Measurements from ENCODE around the gene MRTO4. TPM values are rescaled to one million over a fixed set of nuclear protein-coding genes. Genes with fewer than 3 reads are reported as not detected.

Gene MRTO4
- total RNA-seq, 1 donor from 2014 or later, result 41.0 TPM

DNA sequence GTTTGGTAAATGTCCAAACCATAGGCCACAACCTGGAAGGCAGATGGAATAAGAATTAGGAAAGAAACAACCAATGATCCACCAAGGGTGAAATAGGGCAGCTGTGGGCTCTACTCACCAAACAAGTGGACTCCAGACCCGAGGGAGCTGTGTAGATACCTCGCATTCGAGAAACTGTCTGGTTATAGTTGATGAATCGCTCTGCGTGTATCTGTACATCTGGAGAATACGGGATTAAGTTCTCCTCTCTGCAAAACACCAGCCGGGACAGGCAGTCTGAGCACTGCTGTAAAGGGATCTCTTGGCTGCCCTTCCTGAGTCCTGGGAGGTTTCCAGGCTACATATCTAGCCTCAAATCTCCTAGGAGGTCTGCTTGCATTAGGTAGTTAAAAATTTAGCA is 32.2 kb upstream of the MRTO4 start:
- DNase-seq (ENCODE audit: low read depth) (no peak), FAIRE-seq (no peak)
- no peaks in the 10 kb centered on the region for H3K4me1 Mint-ChIP-seq (ENCODE audit: low read depth, unreplicated experiment)
- H3K79me2 ChIP-seq (ENCODE audit: insufficient read depth, low read length), result peaks cover 29% of the 10 kb centered on the region
- H3K4me3 Mint-ChIP-seq (ENCODE audit: unreplicated experiment), result no peak overlapping the region
- H3K9me3 Mint-ChIP-seq (ENCODE audit: unreplicated experiment), result no peaks in the 10 kb centered on the region
- H3K27ac ChIP-seq (ENCODE audit: low read depth, low read length), result no peak overlapping the region
- H3K9ac ChIP-seq (ENCODE audit: low read length), result no peak overlapping the region
- no peaks in the 10 kb centered on the region for H3K27me3 ChIP-seq (ENCODE audit: insufficient read depth, low read length)
- no peaks in the 10 kb centered on the region for H3K4me1 ChIP-seq (ENCODE audit: insufficient read depth, low read length)
- H2AFZ ChIP-seq (ENCODE audit: low read depth, low read length), result no peak overlapping the region
- H3K4me2 ChIP-seq (ENCODE audit: low read length), result no peak overlapping the region
- H3K36me3 ChIP-seq (ENCODE audit: insufficient read depth, low read length), result peaks cover 43% of the 10 kb centered on the region
- H3K27me3 Mint-ChIP-seq (ENCODE audit: low read depth, unreplicated experiment), result no peaks in the 10 kb centered on the region
- no peak overlapping the region for H3K4me3 ChIP-seq (ENCODE audit: insufficient read depth, low read depth, low read length)
- H4K20me1 ChIP-seq (ENCODE audit: insufficient read depth, low read length), result peaks cover 50% of the 10 kb centered on the region
- H3K36me3 Mint-ChIP-seq (ENCODE audit: low read depth, unreplicated experiment), result peaks cover 28% of the 10 kb centered on the region
- H3K27ac Mint-ChIP-seq (ENCODE audit: unreplicated experiment), result no peak overlapping the region
- no peak for TF ChIP-seq EZH2 (IDR thresholded peaks at IDR 0.05; ENCODE audit: insufficient read depth, low read length)
- TF ChIP-seq, protein P1, sequence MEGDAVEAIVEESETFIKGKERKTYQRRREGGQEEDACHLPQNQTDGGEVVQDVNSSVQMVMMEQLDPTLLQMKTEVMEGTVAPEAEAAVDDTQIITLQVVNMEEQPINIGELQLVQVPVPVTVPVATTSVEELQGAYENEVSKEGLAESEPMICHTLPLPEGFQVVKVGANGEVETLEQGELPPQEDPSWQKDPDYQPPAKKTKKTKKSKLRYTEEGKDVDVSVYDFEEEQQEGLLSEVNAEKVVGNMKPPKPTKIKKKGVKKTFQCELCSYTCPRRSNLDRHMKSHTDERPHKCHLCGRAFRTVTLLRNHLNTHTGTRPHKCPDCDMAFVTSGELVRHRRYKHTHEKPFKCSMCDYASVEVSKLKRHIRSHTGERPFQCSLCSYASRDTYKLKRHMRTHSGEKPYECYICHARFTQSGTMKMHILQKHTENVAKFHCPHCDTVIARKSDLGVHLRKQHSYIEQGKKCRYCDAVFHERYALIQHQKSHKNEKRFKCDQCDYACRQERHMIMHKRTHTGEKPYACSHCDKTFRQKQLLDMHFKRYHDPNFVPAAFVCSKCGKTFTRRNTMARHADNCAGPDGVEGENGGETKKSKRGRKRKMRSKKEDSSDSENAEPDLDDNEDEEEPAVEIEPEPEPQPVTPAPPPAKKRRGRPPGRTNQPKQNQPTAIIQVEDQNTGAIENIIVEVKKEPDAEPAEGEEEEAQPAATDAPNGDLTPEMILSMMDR (IDR thresholded peaks at IDR 0.05; ENCODE audit: insufficient read depth, low read depth, low read length), result no peak
- no peaks in the 10 kb centered on the region for H3K9me3 ChIP-seq (ENCODE audit: insufficient read depth, low read depth, low read length)

DNA sequence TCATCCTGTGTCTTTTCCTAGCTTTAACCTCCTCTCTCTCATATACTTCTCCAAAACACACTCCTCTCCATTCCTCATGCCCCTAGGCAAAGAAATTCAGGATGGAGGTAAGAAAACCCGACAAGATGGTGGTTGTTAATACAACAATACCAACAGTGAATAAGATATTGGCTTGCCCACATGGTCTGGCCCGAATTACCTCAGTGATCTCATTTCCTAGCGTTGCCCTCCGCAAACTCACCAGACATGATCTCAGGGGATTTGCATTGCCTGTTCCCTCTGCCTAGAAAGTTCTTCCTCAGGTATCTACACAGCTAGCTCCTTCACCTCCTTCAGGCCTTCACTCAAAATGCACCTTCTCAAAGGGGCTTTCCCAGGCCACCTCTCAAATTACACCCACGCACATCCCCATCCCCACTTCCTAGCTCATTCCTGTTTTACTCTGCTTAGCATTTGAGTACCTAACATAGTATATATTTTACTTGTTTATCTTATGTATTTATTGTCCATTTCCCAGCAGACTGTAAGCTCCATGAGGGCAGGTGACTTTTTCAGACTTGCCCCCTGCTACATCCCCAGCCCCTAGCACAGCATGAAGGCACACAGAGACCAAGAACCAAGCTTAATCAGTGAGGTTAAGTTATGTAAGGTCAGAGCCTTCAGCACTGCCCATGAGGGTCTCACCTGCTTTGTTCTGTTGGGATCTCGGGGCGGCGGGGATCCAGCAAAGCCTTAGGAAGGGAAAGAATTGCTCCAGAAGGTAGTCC is 31.3 kb upstream of the MRTO4 start:
- Histone ChIP-seq H2AFZ (ENCODE audit: low read depth, low read length) (no peak overlapping the region), H3K9me3 (ENCODE audit: insufficient read depth, low read depth, low read length) (no peaks in the 10 kb centered on the region), H3K4me2 (ENCODE audit: low read length) (no peak overlapping the region), H3K36me3 (ENCODE audit: insufficient read depth, low read length) (peaks cover 50% of the 10 kb centered on the region), H3K4me1 (ENCODE audit: insufficient read depth, low read length) (no peaks in the 10 kb centered on the region), H3K9ac (ENCODE audit: low read length) (no peak overlapping the region), H4K20me1 (ENCODE audit: insufficient read depth, low read length) (peaks cover 54% of the 10 kb centered on the region), H3K79me2 (ENCODE audit: insufficient read depth, low read length) (peaks cover 23% of the 10 kb centered on the region), H3K27me3 (ENCODE audit: insufficient read depth, low read length) (no peaks in the 10 kb centered on the region), H3K4me3 (ENCODE audit: insufficient read depth, low read depth, low read length) (no peak overlapping the region), H3K27ac (ENCODE audit: low read depth, low read length) (no peak overlapping the region)
- DNase-seq (ENCODE audit: low read depth) (no peak), FAIRE-seq (no peak)
- H3K9me3 Mint-ChIP-seq (ENCODE audit: unreplicated experiment), result no peaks in the 10 kb centered on the region
- peaks cover 32% of the 10 kb centered on the region for H3K36me3 Mint-ChIP-seq (ENCODE audit: low read depth, unreplicated experiment)
- H3K27me3 Mint-ChIP-seq (ENCODE audit: low read depth, unreplicated experiment), result no peaks in the 10 kb centered on the region
- no peaks in the 10 kb centered on the region for H3K4me1 Mint-ChIP-seq (ENCODE audit: low read depth, unreplicated experiment)
- no peak overlapping the region for H3K4me3 Mint-ChIP-seq (ENCODE audit: unreplicated experiment)
- no peak overlapping the region for H3K27ac Mint-ChIP-seq (ENCODE audit: unreplicated experiment)
- TF ChIP-seq, protein P1 (IDR thresholded peaks at IDR 0.05; ENCODE audit: insufficient read depth, low read depth, low read length), result no peak
- TF ChIP-seq EZH2 (IDR thresholded peaks at IDR 0.05; ENCODE audit: insufficient read depth, low read length), result no peak

DNA sequence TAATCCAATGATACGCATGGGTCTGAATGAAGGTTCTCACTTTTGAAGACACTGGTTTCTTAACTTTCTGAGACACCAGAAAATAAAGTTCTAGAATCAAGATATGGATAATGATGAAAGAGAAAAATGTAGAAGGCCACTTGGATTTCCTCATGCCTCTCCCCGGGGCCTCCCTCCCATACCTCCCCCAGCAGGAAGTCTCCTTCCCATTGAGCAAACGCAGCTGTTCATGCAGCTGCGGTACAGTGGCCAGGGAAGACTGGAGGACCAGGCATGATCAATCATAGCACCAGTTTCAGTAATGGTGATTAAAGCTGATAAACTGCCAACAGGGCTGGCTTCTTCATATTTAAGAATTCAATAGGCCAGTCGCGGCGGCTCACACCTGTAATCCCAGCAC is 30.6 kb upstream of the MRTO4 start:
- Histone ChIP-seq H3K27me3 (ENCODE audit: insufficient read depth, low read length) (no peaks in the 10 kb centered on the region), H3K36me3 (ENCODE audit: insufficient read depth, low read length) (peaks cover 48% of the 10 kb centered on the region), H3K9ac (ENCODE audit: low read length) (no peak overlapping the region), H3K79me2 (ENCODE audit: insufficient read depth, low read length) (peaks cover 20% of the 10 kb centered on the region), H3K4me3 (ENCODE audit: insufficient read depth, low read depth, low read length) (no peak overlapping the region), H4K20me1 (ENCODE audit: insufficient read depth, low read length) (peaks cover 54% of the 10 kb centered on the region), H2AFZ (ENCODE audit: low read depth, low read length) (no peak overlapping the region), H3K9me3 (ENCODE audit: insufficient read depth, low read depth, low read length) (no peaks in the 10 kb centered on the region), H3K4me1 (ENCODE audit: insufficient read depth, low read length) (no peaks in the 10 kb centered on the region), H3K27ac (ENCODE audit: low read depth, low read length) (no peak overlapping the region), H3K4me2 (ENCODE audit: low read length) (no peak overlapping the region)
- Mint-ChIP-seq H3K4me1 (ENCODE audit: low read depth, unreplicated experiment) (no peaks in the 10 kb centered on the region), H3K27me3 (ENCODE audit: low read depth, unreplicated experiment) (no peaks in the 10 kb centered on the region), H3K9me3 (ENCODE audit: unreplicated experiment) (no peaks in the 10 kb centered on the region), H3K36me3 (ENCODE audit: low read depth, unreplicated experiment) (peaks cover 35% of the 10 kb centered on the region), H3K4me3 (ENCODE audit: unreplicated experiment) (no peak overlapping the region), H3K27ac (ENCODE audit: unreplicated experiment) (no peak overlapping the region)
- no peak for FAIRE-seq
- TF ChIP-seq, protein P1 (IDR thresholded peaks at IDR 0.05; ENCODE audit: insufficient read depth, low read depth, low read length), result no peak
- TF ChIP-seq EZH2 (IDR thresholded peaks at IDR 0.05; ENCODE audit: insufficient read depth, low read length), result no peak
- DNase-seq (ENCODE audit: low read depth), result no peak
